NCI-H345 treated with DMSO at 0.1 percent for 48 hours (cell line): ENCODE measurements around the gene EIF3J.

Source experiments
- DNase-seq: peaks from one replicate; lab custom pipeline; 2025; ENCODE audit not compliant: unreplicated experiment; lab: John Stamatoyannopoulos, UW

Gene EIF3J

GRCh38 chr15:44593042-44593736, 56.2 kb downstream of the EIF3J start:
- DNase-seq = no peak

DNA sequence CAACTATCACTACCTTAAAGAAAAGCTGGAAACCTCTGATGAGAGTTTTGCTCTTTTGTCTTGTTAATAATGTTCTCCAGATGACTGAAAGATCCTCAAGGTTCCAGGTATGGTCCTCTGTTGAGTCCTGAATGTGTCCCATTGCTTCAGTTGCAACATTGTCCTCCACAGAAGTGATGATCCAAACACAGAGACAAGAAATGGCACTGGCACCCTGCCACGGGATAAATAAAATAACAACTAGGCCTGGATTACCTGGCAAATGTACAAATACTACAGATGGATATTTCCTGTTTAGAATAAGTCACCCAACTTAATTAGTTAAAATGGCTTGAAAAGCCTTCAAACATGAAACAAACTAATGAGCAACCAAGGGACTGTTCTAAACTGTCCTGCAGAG, 58.3 kb downstream of the EIF3J start:
- no peak for DNase-seq

GRCh38 chr15:44595656-44596510, 58.9 kb downstream of the EIF3J start:
- no peak for DNase-seq

DNA sequence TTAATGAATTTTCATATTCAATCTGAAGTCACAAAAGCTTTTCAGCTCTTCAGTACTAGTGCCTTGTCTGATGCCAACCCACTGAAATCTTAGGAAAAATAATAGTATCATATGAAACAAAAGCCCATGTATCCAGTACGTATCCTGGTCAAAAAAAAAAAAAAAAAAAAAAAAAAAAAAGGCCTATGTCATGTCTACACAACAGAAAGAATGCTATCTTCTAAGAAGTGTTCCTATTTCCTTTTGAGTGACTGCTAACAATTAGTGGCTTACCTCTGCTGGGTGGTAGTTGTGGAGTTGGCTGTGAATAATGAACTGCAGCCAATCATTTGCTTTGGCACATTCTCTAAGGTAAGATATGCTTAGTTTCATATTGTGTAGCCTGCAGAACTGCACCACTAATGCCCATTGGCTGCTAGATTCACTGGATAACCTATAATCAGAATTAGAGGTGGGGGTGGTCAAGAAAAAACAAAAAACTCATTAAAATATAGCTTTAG, 59.6 kb downstream of the EIF3J start:
- DNase-seq = no peak

GRCh38 chr15:44598066-44598465, 61.1 kb downstream of the EIF3J start:
- no peak for DNase-seq

GRCh38 chr15:44598892-44599291, 61.9 kb downstream of the EIF3J start:
- DNase-seq = no peak

DNA sequence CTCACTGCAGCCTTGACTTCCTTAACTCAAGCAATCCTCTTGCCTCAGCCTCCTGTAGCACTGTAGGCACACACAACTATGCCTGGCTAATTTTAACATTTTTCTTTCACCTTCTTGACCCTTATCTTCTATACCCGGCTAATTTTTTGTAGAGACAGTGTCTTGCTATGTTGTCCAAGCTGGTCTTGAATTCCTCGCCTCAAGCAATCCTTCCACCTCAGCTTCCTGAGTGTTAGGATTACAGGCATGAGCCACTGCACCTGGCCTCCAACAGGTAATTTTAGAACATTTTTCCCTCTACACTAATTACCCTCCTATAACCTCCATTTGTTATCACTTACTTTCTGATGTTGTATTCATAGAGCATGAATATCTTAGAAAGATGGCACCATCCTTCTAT, 66.2 kb downstream of the EIF3J start:
- DNase-seq = no peak

DNA sequence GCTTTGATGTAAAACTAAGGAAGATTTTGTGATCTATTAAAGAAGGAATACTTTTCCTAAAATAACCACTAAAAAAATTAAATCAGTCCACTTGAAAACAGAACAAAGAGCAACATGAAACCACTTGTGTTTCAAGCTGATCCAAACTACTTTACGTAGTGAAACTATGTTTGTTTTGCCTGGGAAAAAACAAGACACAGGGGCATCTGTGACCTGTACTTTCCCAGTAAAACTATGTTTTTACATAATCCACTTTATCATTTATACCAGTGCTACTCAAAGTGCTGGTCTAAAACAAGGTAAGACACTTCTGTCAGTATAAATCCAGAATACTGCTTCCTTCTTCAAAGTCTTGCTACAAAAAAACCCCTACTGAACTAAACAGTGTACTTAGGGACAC, 69.8 kb downstream of the EIF3J start:
- no peak for DNase-seq
